DND-41 (cell line): ENCODE results near the gene DPH3.

Experiments
- EZH2 ChIP-seq: IDR thresholded peaks from 3 replicates; pipeline ENCODE4 v1.6.1; 2012; ENCODE audit warnings: borderline replicate concordance, low read depth, mild to moderate bottlenecking, moderate library complexity, low read length, inconsistent platforms; ENCODE audit not compliant: severe bottlenecking
- TF ChIP-seq, protein P1 (sequence below): IDR thresholded peaks from 2 replicates; pipeline ENCODE4 v1.5.1; 2012; ENCODE audit warnings: borderline replicate concordance, low read length, moderate library complexity, mild to moderate bottlenecking; ENCODE audit not compliant: poor library complexity, severe bottlenecking; ENCODE audit errors: extremely low read depth

DNA sequence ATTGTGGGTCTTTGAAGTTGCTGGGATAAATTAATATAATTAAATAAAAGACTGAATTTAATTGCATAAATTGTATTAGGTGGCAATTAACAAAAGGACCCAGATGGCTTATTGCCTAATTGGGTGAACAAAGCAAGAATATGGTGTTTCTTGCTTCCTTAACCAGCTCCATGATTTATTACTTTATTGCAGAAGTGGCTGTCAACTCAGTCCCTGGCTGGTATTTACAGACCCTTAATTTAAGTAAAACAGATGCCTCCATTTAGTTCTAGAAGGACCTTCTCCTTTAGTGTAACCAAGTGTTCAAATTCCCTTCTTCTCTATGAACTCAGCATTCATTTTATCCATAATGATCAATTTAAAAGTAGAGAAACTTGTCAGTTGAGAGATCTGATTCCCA is 35.1 kb downstream of the DPH3 start:
- TF ChIP-seq, protein P1, sequence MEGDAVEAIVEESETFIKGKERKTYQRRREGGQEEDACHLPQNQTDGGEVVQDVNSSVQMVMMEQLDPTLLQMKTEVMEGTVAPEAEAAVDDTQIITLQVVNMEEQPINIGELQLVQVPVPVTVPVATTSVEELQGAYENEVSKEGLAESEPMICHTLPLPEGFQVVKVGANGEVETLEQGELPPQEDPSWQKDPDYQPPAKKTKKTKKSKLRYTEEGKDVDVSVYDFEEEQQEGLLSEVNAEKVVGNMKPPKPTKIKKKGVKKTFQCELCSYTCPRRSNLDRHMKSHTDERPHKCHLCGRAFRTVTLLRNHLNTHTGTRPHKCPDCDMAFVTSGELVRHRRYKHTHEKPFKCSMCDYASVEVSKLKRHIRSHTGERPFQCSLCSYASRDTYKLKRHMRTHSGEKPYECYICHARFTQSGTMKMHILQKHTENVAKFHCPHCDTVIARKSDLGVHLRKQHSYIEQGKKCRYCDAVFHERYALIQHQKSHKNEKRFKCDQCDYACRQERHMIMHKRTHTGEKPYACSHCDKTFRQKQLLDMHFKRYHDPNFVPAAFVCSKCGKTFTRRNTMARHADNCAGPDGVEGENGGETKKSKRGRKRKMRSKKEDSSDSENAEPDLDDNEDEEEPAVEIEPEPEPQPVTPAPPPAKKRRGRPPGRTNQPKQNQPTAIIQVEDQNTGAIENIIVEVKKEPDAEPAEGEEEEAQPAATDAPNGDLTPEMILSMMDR, result no peak
- TF ChIP-seq EZH2, result no peak
